Trophoblast cell (in vitro differentiated cells and primary cell): ENCODE data around the gene KCTD15.

Source experiments
- DNase-seq, 2 donors: peaks; one replicate each; pipeline ENCODE4 v3.0.0-alpha.2; 2016
- H2AFZ ChIP-seq: 2 replicates; pipeline ENCODE4 v1.6.1; 2013; ENCODE audit warnings: low read length, moderate library complexity, mild to moderate bottlenecking; ENCODE audit not compliant: insufficient read depth, poor library complexity
- H2AK5ac ChIP-seq: 2 replicates; pipeline ENCODE4 v1.6.1; 2013; ENCODE audit warnings: mild to moderate bottlenecking, low read length
- H2BK120ac ChIP-seq: 2 replicates; pipeline ENCODE4 v1.6.1; 2013; ENCODE audit warnings: low read length, mild to moderate bottlenecking, moderate library complexity; ENCODE audit not compliant: insufficient read depth, poor library complexity
- H2BK12ac ChIP-seq: 2 replicates; pipeline ENCODE4 v1.6.1; 2013; ENCODE audit warnings: mild to moderate bottlenecking, low read length, moderate library complexity
- H2BK5ac ChIP-seq: 2 replicates; pipeline ENCODE4 v1.6.1; 2013; ENCODE audit warnings: low read length, low read depth, moderate library complexity, mild to moderate bottlenecking; ENCODE audit not compliant: poor library complexity
- H3K14ac ChIP-seq: 2 replicates; pipeline ENCODE4 v1.6.1; 2013; ENCODE audit warnings: mild to moderate bottlenecking, low read length
- H3K18ac ChIP-seq: 2 replicates; pipeline ENCODE4 v1.6.1; 2013; ENCODE audit warnings: mild to moderate bottlenecking, low read length
- H3K23ac ChIP-seq: 2 replicates; pipeline ENCODE4 v1.6.1; 2013; ENCODE audit warnings: low read length
- H3K27ac ChIP-seq: 2 replicates; pipeline ENCODE4 v1.5.1; 2013; ENCODE audit warnings: low read depth, mild to moderate bottlenecking, inconsistent platforms, low read length, moderate library complexity
- H3K27me3 ChIP-seq: 2 replicates; pipeline ENCODE4 v1.6.1; 2013; ENCODE audit warnings: inconsistent platforms, mild to moderate bottlenecking, low read length, moderate library complexity; ENCODE audit not compliant: insufficient read depth
- H3K36me3 ChIP-seq, 2 experiments: 1 replicate in 1 of 2; 2 replicates in 1 of 2; pipeline ENCODE4 v1.6.1; 2013; ENCODE audit warnings: low read length in 2 of 2, mild to moderate bottlenecking in 2 of 2, moderate library complexity in 1 of 2; ENCODE audit not compliant: insufficient read depth in 2 of 2, control insufficient read depth in 1 of 2
- H3K4ac ChIP-seq: 2 replicates; pipeline ENCODE4 v1.6.1; 2013; ENCODE audit warnings: low read depth, mild to moderate bottlenecking, low read length, moderate library complexity
- H3K4me1 ChIP-seq, 2 experiments: 1 replicate in 1 of 2; 2 replicates in 1 of 2; pipeline ENCODE4 v1.6.1; 2013; ENCODE audit warnings: low read length in 2 of 2, mild to moderate bottlenecking in 2 of 2, moderate library complexity in 1 of 2; ENCODE audit not compliant: insufficient read depth in 2 of 2, control insufficient read depth in 1 of 2
- H3K4me2 ChIP-seq: 2 replicates; pipeline ENCODE4 v1.6.1; 2013; ENCODE audit warnings: inconsistent platforms, mild to moderate bottlenecking, low read length, moderate library complexity
- H3K4me3 ChIP-seq: 2 replicates; pipeline ENCODE4 v1.5.1; 2013; ENCODE audit warnings: mild to moderate bottlenecking, low read depth, low read length, inconsistent platforms
- H3K79me1 ChIP-seq: one replicate; pipeline ENCODE4 v1.6.1; 2013; ENCODE audit warnings: low read length
- H3K79me2 ChIP-seq: 2 replicates; pipeline ENCODE4 v1.6.1; 2013; ENCODE audit warnings: low read length, mild to moderate bottlenecking; ENCODE audit not compliant: control insufficient read depth, insufficient read depth, poor library complexity
- H3K9ac ChIP-seq: 2 replicates; pipeline ENCODE4 v1.6.1; 2013; ENCODE audit warnings: mild to moderate bottlenecking, low read length
- H3K9me3 ChIP-seq: 2 replicates; pipeline ENCODE4 v1.6.1; 2013; ENCODE audit warnings: low read depth, mild to moderate bottlenecking, control low read depth, inconsistent platforms, low read length; ENCODE audit not compliant: insufficient read depth
- H4K12ac ChIP-seq: 2 replicates; pipeline ENCODE4 v1.6.1; 2013; ENCODE audit warnings: low read depth, mild to moderate bottlenecking, low read length, moderate library complexity
- H4K8ac ChIP-seq: 2 replicates; pipeline ENCODE4 v1.6.1; 2013; ENCODE audit warnings: low read depth, mild to moderate bottlenecking, low read length, moderate library complexity
- H4K91ac ChIP-seq: one replicate; pipeline ENCODE4 v1.6.1; 2013; ENCODE audit warnings: low read depth, mild to moderate bottlenecking, low read length, moderate library complexity
- WGBS: extraction: QIAGEN DNeasy Blood & Tissue Kit; methylation state at CpG from one replicate; pipeline ENCODE4 v1.1.7; 2013; ENCODE audit warnings: missing lambda C conversion rate; ENCODE audit not compliant: insufficient read length, insufficient coverage; ENCODE audit errors: extremely low coverage; 5-methylcytosine and 5-hydroxymethylcytosine counted together

KCTD15 gene

DNA sequence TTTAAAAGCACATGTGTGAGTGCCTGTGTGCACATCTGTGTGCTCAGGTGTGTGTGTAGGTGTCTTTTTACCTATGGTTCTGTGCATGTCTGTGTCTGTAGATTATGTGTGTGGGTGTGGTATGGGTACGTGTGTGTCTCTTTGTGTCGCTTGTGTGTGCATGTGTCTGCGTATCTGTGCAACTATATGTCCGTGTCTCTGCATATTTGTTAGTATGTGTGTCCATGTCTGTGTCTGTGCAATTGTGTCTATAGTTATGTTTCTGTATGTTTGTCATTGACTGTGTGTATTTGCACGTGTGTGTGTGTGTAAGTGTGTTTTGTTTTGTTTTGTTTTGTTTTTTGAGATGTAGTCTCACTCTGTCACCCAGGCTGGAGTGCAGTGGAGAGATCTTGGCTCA, 7.3 kb upstream of the KCTD15 start:
- Histone ChIP-seq H2AK5ac (no peak overlapping the region), H3K4me2 (no peak overlapping the region), H3K9ac (no peak overlapping the region), H3K14ac (no peak overlapping the region), H3K27me3 (no peaks in the 10 kb centered on the region), H2AFZ (no peak overlapping the region), H3K9me3 (peaks cover 4% of the 10 kb centered on the region), H3K36me3 (no peaks in the 10 kb centered on the region), H3K27ac (no peak overlapping the region), H2BK12ac (no peak overlapping the region), H3K4me3 (no peak overlapping the region), H3K23ac (no peak overlapping the region), H4K12ac (no peak overlapping the region), H3K79me2 (no peaks in the 10 kb centered on the region), H4K8ac (no peak overlapping the region), H3K4me1 (peaks cover 0 to under 1% of the 10 kb centered on the region in 2 experiments), H3K18ac (no peak overlapping the region), H2BK5ac (no peak overlapping the region), H2BK120ac (no peak overlapping the region), H4K91ac (no peak overlapping the region), H3K4ac (no peak overlapping the region), H3K79me1 (no peaks in the 10 kb centered on the region)
- DNase-seq: no peak
- 80% methylated on average over 1 of the region's 5 CpGs for WGBS

DNA sequence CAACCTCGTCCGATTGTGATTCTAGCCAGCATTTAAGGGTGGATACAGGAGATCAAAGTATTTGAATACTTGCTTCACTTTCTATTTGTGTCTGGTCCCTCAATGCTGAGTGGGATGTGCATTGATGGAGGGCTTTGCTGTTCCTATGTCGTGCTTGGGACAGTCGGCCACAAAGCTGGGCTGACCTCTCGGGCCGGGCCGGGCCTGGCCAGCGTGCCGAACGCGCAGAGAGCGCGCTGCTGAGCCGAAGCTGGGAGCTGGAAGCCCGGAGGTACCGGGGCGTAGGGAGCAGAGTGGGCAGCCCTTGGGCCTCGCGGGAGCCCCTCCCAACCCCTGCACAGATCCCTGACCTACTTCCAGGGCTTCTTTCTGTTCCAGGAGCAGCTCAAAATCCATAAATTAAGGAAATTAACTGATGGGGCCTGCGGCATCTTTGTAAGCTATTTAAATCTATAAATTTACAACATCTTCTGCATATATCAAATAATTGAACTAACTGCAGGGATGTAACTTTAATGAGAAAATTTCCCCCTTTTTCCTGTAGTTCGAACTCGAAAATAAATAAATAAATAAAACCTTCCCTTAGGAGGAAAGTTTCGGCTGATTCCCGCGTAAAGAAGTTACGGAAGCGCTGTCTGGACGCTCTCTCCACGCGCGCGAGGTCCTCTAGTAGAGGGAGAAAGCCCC, 1.8 kb upstream of the KCTD15 start:
- peak overlapping the region; percentile 57 for H3K9ac ChIP-seq
- H2AFZ ChIP-seq: peak overlapping the region; percentile 2
- peak overlapping the region; percentile 82 for H3K4me3 ChIP-seq
- peak overlapping the region; percentile 16 for H3K14ac ChIP-seq
- no peak overlapping the region for H2AK5ac ChIP-seq
- H3K23ac ChIP-seq: no peak overlapping the region
- H3K27ac ChIP-seq: peak overlapping the region; percentile 99
- H3K4me1 ChIP-seq: peaks cover 9 to 16% of the 10 kb centered on the region in 2 experiments
- H3K36me3 ChIP-seq: no peaks in the 10 kb centered on the region
- H3K79me1 ChIP-seq: peaks cover 22% of the 10 kb centered on the region
- H4K12ac ChIP-seq: peak overlapping the region; percentile 4
- H2BK5ac ChIP-seq: peak overlapping the region; percentile 97
- DNase-seq: no peak
- H2BK12ac ChIP-seq: no peak overlapping the region
- peak overlapping the region; percentile 78 for H3K4me2 ChIP-seq
- no peak overlapping the region for H3K4ac ChIP-seq
- peaks cover 15% of the 10 kb centered on the region for H3K79me2 ChIP-seq
- peak overlapping the region; percentile 46 for H2BK120ac ChIP-seq
- H4K91ac ChIP-seq: peak overlapping the region; percentile 72
- H3K27me3 ChIP-seq: no peaks in the 10 kb centered on the region
- no peaks in the 10 kb centered on the region for H3K9me3 ChIP-seq
- H4K8ac ChIP-seq: peak overlapping the region; percentile 94
- WGBS: no CpG with 5 or more reads among the region's 32 CpGs
- no peak overlapping the region for H3K18ac ChIP-seq

- H3K27me3 ChIP-seq: no peaks in the 10 kb centered on the region
Measured at GRCh38 chr19:33795370-33796163, 1.1 kb upstream of the KCTD15 start.

DNA sequence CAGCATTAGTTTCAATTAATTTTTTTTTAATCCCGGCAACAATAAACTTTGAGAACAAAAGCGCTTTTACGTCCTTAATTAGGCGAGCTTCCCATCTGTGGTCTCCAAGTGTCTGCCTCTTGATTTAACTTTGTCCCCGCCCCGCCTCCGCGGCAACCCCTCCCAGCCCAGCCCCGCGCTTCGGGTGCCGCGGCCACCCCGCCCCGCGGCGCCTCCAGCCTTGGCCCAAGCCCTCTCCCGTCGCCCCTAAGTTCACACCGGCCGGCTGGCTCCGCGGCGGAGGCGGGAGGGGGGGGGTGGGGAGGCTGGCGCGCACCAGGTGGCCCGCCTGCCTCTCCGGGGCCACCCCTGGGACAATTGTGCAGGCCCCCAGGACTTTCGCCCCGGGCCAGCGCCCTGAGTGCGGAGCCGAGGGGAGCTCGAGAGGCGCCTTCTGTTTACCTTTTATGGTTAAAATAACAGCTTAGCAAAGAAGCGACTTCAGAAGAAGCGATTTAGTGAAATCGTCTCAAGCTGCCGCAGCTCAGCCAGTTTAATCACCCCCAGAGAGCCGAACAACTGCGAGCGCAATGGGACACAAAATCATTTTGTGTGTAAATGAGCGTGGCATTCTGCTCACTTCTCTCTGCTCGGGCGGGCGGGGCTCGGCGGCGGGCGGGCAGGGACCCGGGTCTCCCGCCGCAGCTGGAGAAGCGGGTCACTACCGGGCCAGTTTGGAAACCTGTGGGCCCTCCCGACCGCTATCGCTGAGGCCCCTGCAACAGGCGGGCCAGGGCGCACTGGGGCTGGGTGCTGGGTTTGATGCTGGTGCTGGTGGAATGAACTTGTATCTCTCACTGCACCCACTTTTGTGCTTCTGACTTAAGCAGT, 1.4 kb downstream of the KCTD15 start:
- Histone ChIP-seq H2BK12ac (no peak overlapping the region), H3K4me2 (peak overlapping the region; percentile 67), H3K27ac (peak overlapping the region; percentile 93), H3K9me3 (peaks cover 2% of the 10 kb centered on the region), H3K27me3 (no peaks in the 10 kb centered on the region), H3K14ac (peak overlapping the region; percentile 68), H3K9ac (peak overlapping the region; percentile 16), H2BK120ac (peak overlapping the region; percentile 19), H3K4me1 (peaks cover 12 to 19% of the 10 kb centered on the region in 2 experiments), H3K79me2 (peaks cover 15% of the 10 kb centered on the region), H2BK5ac (peak overlapping the region; percentile 37), H3K23ac (no peak overlapping the region), H3K79me1 (peaks cover 22% of the 10 kb centered on the region), H4K91ac (peak overlapping the region; percentile 44), H2AK5ac (peak overlapping the region; percentile 64), H3K36me3 (peaks cover 21 to 24% of the 10 kb centered on the region in 2 experiments), H4K8ac (peak overlapping the region; percentile 4), H3K4me3 (peak overlapping the region; percentile 81), H2AFZ (peak overlapping the region; percentile 40), H4K12ac (no peak overlapping the region), H3K18ac (no peak overlapping the region), H3K4ac (peak overlapping the region; percentile 60)
- DNase-seq: no peak
- WGBS: no CpG with 5 or more reads among the region's 61 CpGs

More at GRCh38 chr19:33795370-33796163, 1.1 kb upstream of the KCTD15 start:
- no CpG with 5 or more reads among the region's 92 CpGs for WGBS
- Histone ChIP-seq H2AFZ (peak overlapping the region; percentile 86), H3K18ac (peak overlapping the region; percentile 92), H3K36me3 (peaks cover 0 to 5% of the 10 kb centered on the region in 2 experiments), H3K79me2 (peaks cover 15% of the 10 kb centered on the region), H3K4me3 (peak overlapping the region; percentile 82), H3K27ac (peak overlapping the region; percentile 99), H3K9ac (peak overlapping the region; percentile 57), H2BK120ac (peak overlapping the region; percentile 94), H2BK5ac (peak overlapping the region; percentile 97), H3K4me1 (peaks cover 12 to 19% of the 10 kb centered on the region in 2 experiments), H2BK12ac (no peak overlapping the region), H3K23ac (no peak overlapping the region), H3K14ac (peak overlapping the region; percentile 91), H4K8ac (peak overlapping the region; percentile 94), H3K4me2 (peak overlapping the region; percentile 78), H3K79me1 (peaks cover 22% of the 10 kb centered on the region), H4K91ac (peak overlapping the region; percentile 99), H4K12ac (peak overlapping the region; percentile 74), H2AK5ac (no peak overlapping the region), H3K9me3 (no peaks in the 10 kb centered on the region), H3K4ac (peak overlapping the region; percentile 20)
- peak; percentile 51 to 75 for DNase-seq
